Eye (tissue), 1 donor: ENCODE results near the gene SLC22A6.
A peak's percentile ranks its signal among the peaks of the same experiment; 100 is the strongest.

Source experiments
- DNase-seq: peaks from one replicate; pipeline ENCODE4 v3.0.0-alpha.2; 2015

Gene SLC22A6

DNA sequence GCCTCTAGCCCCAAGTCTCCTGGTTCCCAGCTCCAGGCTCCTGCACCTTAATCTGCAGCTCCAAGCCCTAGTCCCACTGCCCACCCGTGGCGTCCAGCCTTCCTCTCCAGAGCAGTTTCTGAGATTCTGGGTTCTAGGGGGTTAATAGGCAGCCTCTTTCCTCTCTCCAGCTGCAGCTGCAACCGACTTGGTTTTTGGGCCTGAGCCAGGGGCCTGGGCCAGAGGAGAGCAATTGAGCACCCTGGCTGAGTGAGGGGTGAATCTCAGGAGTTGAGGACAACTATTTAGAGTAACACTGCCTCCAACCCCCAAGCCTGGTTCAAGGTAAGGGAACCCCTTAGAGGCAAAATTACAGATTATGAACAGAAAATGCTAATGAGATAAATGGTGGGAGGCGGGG is 54.6 kb downstream of the SLC22A6 start:
- DNase-seq, result no peak

DNA sequence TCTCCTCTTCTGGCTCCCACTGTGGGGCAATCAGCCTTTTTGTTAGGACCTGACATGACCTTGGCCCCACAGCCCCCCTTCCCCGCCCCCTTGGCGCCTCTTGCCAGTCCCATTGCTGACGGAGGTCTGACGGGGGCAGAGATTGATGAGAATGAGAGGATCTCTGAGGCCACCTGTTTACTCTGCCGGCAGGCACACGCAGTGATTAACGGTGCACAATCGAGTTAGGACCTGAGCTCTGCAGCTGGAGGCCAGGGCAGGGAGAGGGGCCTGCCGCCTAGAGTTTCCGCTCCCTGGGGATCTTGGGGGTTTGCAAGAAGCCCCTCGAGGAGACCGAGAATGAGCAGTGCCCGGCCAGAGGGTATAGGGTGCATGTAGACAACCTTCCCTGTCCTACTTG is 56.8 kb downstream of the SLC22A6 start:
- DNase-seq, result no peak

DNA sequence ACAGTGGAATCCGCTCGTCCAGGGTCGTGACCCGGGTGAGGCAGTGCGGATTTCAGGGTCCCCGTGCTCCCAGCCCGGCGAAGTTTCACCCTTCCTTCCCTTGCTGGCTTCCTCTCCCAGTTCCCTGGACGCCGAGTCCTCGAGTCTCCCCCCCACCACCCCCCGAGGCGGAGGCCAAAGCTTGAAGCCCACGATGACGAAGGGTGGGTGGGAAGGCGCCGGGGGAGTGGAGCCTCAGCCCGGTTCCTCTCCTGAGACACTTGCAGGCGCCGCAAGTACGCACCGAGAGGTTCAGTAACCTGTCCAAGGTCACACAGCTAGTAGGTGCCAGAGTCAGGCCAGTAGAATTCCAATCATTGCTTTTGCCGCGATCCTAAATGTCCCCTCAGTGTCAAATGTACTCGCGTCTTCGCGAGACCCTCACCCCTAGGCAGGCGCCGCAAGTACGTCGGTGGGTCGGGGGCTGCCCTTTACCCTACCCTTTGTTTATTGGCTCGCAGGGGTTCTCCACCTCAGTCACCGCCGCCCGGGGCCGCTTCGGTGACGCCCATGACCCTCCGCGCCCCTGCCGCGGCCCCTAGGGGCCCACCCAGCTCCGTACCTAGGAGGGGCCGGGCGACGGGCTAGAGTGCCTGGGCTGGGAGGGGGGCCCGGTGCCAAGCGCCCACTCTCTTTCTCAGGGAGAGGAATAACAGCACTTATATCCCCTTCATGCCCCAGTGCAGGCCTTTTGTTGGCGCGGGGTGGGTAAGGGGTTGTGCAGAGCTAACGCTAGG is 57.9 kb downstream of the SLC22A6 start:
- DNase-seq, result peak; percentile 19
